CD4-positive, alpha-beta T cell (primary cell): Measurements from ENCODE around the gene DNAH9. TPM values are rescaled to one million over a fixed set of nuclear protein-coding genes. Genes with fewer than 3 reads are reported as not detected.

Experiments used
- ATAC-seq: fragments of 200-7000 bp; cut with Tn5 transposase; one replicate; pipeline ENCODE4 v1.10.0; 2022; ENCODE audit warnings: mild to moderate bottlenecking; ENCODE audit not compliant: poor library complexity
- CTCF ChIA-PET: fragments of 350-600 bp; sonication (Branson Sonifier 250); formaldehyde crosslinking; loops from one replicate; lab custom pipeline; 2021; ENCODE audit warnings: antibody characterized with exemption, inconsistent platforms; lab: Charles Lee
- POLR2A ChIA-PET: fragments of 350-600 bp; sonication (Branson Sonifier 250); formaldehyde crosslinking; loops from one replicate; lab custom pipeline; 2021; ENCODE audit warnings: antibody characterized with exemption, inconsistent platforms; lab: Charles Lee
- DNase-seq, 14 experiments: peaks; one replicate each; pipeline ENCODE4 v3.0.0-alpha.2; 2013 to 2020; ENCODE audit warnings: mixed read lengths in 2 of 14
- H3K27ac ChIP-seq, 2 donors: one replicate each; pipeline versions ENCODE4 v1.5.1 to v1.7.0; 2013; ENCODE audit warnings: low read length in 2 of 2, low read depth in 1 of 2, mild to moderate bottlenecking in 1 of 2
- H3K27me3 ChIP-seq, 2 experiments: 1 replicate in 1 of 2; 2 replicates in 1 of 2; pipeline versions ENCODE4 v1.6.1 to v1.7.0; 2013; ENCODE audit warnings: low read length in 2 of 2, control low read depth in 1 of 2, mild to moderate bottlenecking in 1 of 2, moderate library complexity in 1 of 2; ENCODE audit not compliant: insufficient read depth in 2 of 2, control insufficient read depth in 1 of 2
- H3K36me3 ChIP-seq: one replicate; pipeline ENCODE4 v1.6.1; 2013; ENCODE audit warnings: low read length, control low read depth; ENCODE audit not compliant: insufficient read depth
- H3K4me1 ChIP-seq: one replicate; pipeline ENCODE4 v1.6.1; 2013; ENCODE audit warnings: low read length, control low read depth; ENCODE audit not compliant: insufficient read depth
- H3K4me3 ChIP-seq: one replicate; pipeline ENCODE4 v1.5.1; 2013; ENCODE audit warnings: mild to moderate bottlenecking, low read length, moderate library complexity
- H3K9me3 ChIP-seq, 2 experiments: 1 replicate in 1 of 2; 2 replicates in 1 of 2; pipeline versions ENCODE4 v1.6.1 to v1.7.0; 2013; ENCODE audit warnings: low read length in 2 of 2, mild to moderate bottlenecking in 2 of 2, control low read depth in 1 of 2, moderate library complexity in 1 of 2; ENCODE audit not compliant: control insufficient read depth in 1 of 2, insufficient read depth in 1 of 2
- H3K27ac Mint-ChIP-seq: one replicate; pipeline ENCODE4 v1.8.0; 2020; ENCODE audit warnings: mixed read lengths
- H3K27me3 Mint-ChIP-seq: one replicate; pipeline ENCODE4 v1.8.0; 2021; ENCODE audit warnings: mixed read lengths
- H3K36me3 Mint-ChIP-seq: one replicate; pipeline ENCODE4 v1.8.0; 2021; ENCODE audit warnings: low read depth, mixed read lengths
- H3K4me1 Mint-ChIP-seq: one replicate; pipeline ENCODE4 v1.8.0; 2021; ENCODE audit warnings: low read depth, mixed read lengths
- H3K4me3 Mint-ChIP-seq: one replicate; pipeline ENCODE4 v1.8.0; 2020; ENCODE audit warnings: mild to moderate bottlenecking, mixed read lengths
- H3K9me3 Mint-ChIP-seq: one replicate; pipeline ENCODE4 v1.8.0; 2020; ENCODE audit warnings: mixed read lengths
- intact Hi-C, 2 experiments: fragments of 100-400 bp; cut with DNase I in 1 of 2; cut with micrococcal nuclease in 1 of 2; formaldehyde crosslinking; loops; one replicate each; pipeline versions ENCODE4 v1.15.1 to v1.9.0; 2023 to 2025; cut with DNase I, micrococcal nuclease
- total RNA-seq, 174 experiments: library from RNA in 2 of 174; stranded (reverse) in 2 of 174; gene quantifications; one replicate each; pipeline ENCODE4 v1.2.3 and lab custom pipeline; 2021 to 2026
- TF ChIP-seq, protein P1 (sequence below): fragments of 200-600 bp; IDR thresholded peaks from one replicate; pipeline ENCODE4 v1.8.0; 2022; ENCODE audit warnings: antibody characterized with exemption, mild to moderate bottlenecking

The DNAH9 gene
- total RNA-seq, 2 experiments from 2014 or later = not detected

GRCh38 chr17:11564589-11565380 is 33.5 kb upstream of the DNAH9 start:
- H3K27ac ChIP-seq = no peak overlapping the region
- peaks cover 0 to 9% of the 10 kb centered on the region in 2 experiments for H3K9me3 ChIP-seq
- intact Hi-C loops = no loop called here
- H3K36me3 ChIP-seq = no peaks in the 10 kb centered on the region
- Mint-ChIP-seq H3K4me1 (no peaks in the 10 kb centered on the region), H3K9me3 (peaks cover 10% of the 10 kb centered on the region), H3K4me3 (no peak overlapping the region), H3K36me3 (no peaks in the 10 kb centered on the region), H3K27ac (no peak overlapping the region), H3K27me3 (no peaks in the 10 kb centered on the region)
- CTCF ChIA-PET = no interaction called here
- DNase-seq (no peak), ATAC-seq (no peak)
- no peak overlapping the region for H3K4me3 ChIP-seq
- POLR2A ChIA-PET = no interaction called here
- H3K4me1 ChIP-seq = no peaks in the 10 kb centered on the region
- TF ChIP-seq, protein P1, sequence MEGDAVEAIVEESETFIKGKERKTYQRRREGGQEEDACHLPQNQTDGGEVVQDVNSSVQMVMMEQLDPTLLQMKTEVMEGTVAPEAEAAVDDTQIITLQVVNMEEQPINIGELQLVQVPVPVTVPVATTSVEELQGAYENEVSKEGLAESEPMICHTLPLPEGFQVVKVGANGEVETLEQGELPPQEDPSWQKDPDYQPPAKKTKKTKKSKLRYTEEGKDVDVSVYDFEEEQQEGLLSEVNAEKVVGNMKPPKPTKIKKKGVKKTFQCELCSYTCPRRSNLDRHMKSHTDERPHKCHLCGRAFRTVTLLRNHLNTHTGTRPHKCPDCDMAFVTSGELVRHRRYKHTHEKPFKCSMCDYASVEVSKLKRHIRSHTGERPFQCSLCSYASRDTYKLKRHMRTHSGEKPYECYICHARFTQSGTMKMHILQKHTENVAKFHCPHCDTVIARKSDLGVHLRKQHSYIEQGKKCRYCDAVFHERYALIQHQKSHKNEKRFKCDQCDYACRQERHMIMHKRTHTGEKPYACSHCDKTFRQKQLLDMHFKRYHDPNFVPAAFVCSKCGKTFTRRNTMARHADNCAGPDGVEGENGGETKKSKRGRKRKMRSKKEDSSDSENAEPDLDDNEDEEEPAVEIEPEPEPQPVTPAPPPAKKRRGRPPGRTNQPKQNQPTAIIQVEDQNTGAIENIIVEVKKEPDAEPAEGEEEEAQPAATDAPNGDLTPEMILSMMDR = no peak
- no peaks in the 10 kb centered on the region for H3K27me3 ChIP-seq

DNA sequence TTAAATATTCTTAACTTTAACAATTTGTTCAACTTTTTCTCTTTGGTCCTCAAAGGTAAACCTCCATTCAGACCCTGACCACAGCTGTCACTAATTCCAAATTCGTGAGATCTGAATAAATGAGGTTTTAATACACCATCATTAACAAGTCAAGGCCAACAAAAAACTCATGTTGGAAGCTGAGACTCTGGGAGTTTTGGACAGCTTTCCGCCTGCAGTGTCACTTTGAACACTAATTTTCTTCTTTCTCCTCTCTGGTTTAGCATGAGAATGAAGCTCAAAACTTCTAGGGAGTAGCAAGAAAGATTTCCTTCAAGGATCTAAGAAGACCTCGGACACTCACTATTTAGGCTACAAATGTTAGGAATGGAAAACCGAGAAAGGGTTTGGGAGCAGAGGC is 32.7 kb upstream of the DNAH9 start:
- no peaks in the 10 kb centered on the region for H3K27me3 ChIP-seq
- H3K9me3 ChIP-seq = peaks cover 0 to 9% of the 10 kb centered on the region in 2 experiments
- TF ChIP-seq, protein P1 = no peak
- intact Hi-C loops = no loop called here
- H3K36me3 ChIP-seq = no peaks in the 10 kb centered on the region
- H3K27ac ChIP-seq = no peak overlapping the region
- Mint-ChIP-seq H3K36me3 (no peaks in the 10 kb centered on the region), H3K4me1 (no peaks in the 10 kb centered on the region), H3K4me3 (no peak overlapping the region), H3K27ac (no peak overlapping the region), H3K9me3 (peaks cover 10% of the 10 kb centered on the region), H3K27me3 (no peaks in the 10 kb centered on the region)
- no peak for ATAC-seq
- no peak for DNase-seq
- POLR2A ChIA-PET = no interaction called here
- no peaks in the 10 kb centered on the region for H3K4me1 ChIP-seq
- CTCF ChIA-PET = no interaction called here
- H3K4me3 ChIP-seq = no peak overlapping the region

DNA sequence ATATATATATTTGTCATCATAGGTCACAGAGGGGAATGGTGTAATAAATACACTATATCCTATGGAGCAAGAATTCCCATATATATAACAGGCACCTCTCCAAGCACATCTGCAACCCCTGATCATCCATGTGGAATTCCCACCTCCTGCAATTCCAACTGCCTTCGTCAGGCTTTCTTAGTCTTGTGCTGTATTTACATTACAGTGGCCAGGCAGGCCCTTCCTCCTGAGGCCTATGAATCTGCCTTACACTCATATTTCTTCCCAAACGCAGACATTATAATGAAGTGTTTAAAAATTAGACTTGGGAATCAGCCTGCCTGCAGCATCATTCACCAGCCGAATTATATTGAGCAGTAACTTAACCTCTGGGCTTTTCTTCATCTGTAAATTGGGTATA is 19.3 kb upstream of the DNAH9 start:
- H3K4me1 Mint-ChIP-seq = no peaks in the 10 kb centered on the region
- Histone ChIP-seq H3K4me1 (no peaks in the 10 kb centered on the region), H3K27me3 (no peaks in the 10 kb centered on the region), H3K36me3 (no peaks in the 10 kb centered on the region), H3K4me3 (no peak overlapping the region), H3K27ac (no peak overlapping the region), H3K9me3 (peaks cover 0 to 19% of the 10 kb centered on the region in 2 experiments)
- CTCF ChIA-PET = no interaction called here
- TF ChIP-seq, protein P1 = no peak
- no peaks in the 10 kb centered on the region for H3K36me3 Mint-ChIP-seq
- DNase-seq (no peak), ATAC-seq (no peak)
- POLR2A ChIA-PET = no interaction called here
- peaks cover 2% of the 10 kb centered on the region for H3K9me3 Mint-ChIP-seq
- H3K4me3 Mint-ChIP-seq = no peak overlapping the region
- no peaks in the 10 kb centered on the region for H3K27me3 Mint-ChIP-seq
- intact Hi-C loops = no loop called here
- no peak overlapping the region for H3K27ac Mint-ChIP-seq
